HUES64 (cell line): ENCODE data around the gene PCBD1. TPM values are rescaled to one million over a fixed set of nuclear protein-coding genes. Genes with fewer than 3 reads are reported as not detected.
A peak's percentile ranks its signal among the peaks of the same experiment; 100 is the strongest.

Experiments used
- H3K27ac ChIP-seq: 2 replicates; pipeline ENCODE4 v1.7.0; 2013; ENCODE audit warnings: low read depth, low read length, inconsistent platforms
- H3K27me3 ChIP-seq: 2 replicates; pipeline ENCODE4 v1.6.1; 2013; ENCODE audit warnings: mild to moderate bottlenecking, low read length; ENCODE audit not compliant: insufficient read depth
- H3K36me3 ChIP-seq: 2 replicates; pipeline ENCODE4 v1.6.1; 2013; ENCODE audit warnings: mild to moderate bottlenecking, low read length; ENCODE audit not compliant: insufficient read depth
- H3K4me1 ChIP-seq: 2 replicates; pipeline ENCODE4 v1.6.1; 2013; ENCODE audit warnings: mild to moderate bottlenecking, low read length, moderate library complexity; ENCODE audit not compliant: insufficient read depth
- H3K4me3 ChIP-seq: 2 replicates; pipeline ENCODE4 v1.5.1; 2013; ENCODE audit warnings: mild to moderate bottlenecking, low read length, moderate library complexity
- H3K9ac ChIP-seq: 2 replicates; pipeline ENCODE4 v1.6.1; 2013; ENCODE audit warnings: mild to moderate bottlenecking, low read depth, low read length
- H3K9me3 ChIP-seq: 2 replicates; pipeline ENCODE4 v1.6.1; 2013; ENCODE audit warnings: low read depth, low read length; ENCODE audit not compliant: insufficient read depth
- WGBS: fragments of 150-250, 120-280 bp; methylation state at CpG from one replicate; pipeline ENCODE4 v1.1.7; 2013; ENCODE audit warnings: missing lambda C conversion rate; 5-methylcytosine and 5-hydroxymethylcytosine counted together
- polyA plus RNA-seq, 2 experiments: library from polyadenylated mRNA; stranded (reverse); fragments of 50-300 nt; gene quantifications; one replicate each; pipeline ENCODE4 v1.2.3, GENCODE V29; 2013

Gene PCBD1
- 34.3 TPM for polyA plus RNA-seq (2013, experiment 1 of 2)
- 40.8 TPM for polyA plus RNA-seq (2013, experiment 2 of 2)

- no peaks in the 10 kb centered on the region for H3K9me3 ChIP-seq
- H3K4me1 ChIP-seq = peaks cover 19% of the 10 kb centered on the region
- H3K9ac ChIP-seq = peak within 1 kb of the TSS; percentile 80
- WGBS = under 1% methylated on average over 83 of the region's 85 CpGs
- H3K27ac ChIP-seq = peak within 1 kb of the TSS; percentile 67
- peaks cover 26% of the 10 kb centered on the region for H3K36me3 ChIP-seq
- peak within 1 kb of the TSS; percentile 95 for H3K4me3 ChIP-seq
- H3K27me3 ChIP-seq = no peaks in the 10 kb centered on the region
Measured at GRCh38 chr10:70887804-70888800, at the start of gene PCBD1. Gene PCBD1, minus strand, starts transcription at chr10:70888565. Its CDS starts 32 bp downstream, at chr10:70888533.

DNA sequence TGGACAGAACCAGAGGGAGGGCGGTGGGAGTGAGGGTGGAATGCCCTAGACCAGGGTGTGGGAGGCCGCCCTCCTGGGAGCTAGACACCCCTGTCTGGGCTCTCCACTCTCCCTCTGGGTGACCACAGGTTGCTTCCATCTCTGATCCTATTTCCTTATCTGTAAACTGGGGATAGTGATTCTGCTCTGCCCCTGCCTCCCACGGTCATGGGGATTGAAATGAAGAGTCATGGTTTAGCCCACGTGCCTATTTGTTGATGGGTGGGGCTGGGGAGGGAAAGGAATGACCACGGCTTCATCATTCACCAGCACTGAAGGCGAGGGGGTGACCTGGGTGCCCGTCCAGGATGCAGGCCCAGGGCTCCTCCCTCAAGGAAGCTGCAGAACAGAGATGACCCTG, 49.3 kb upstream of the PCBD1 start:
- Histone ChIP-seq H3K4me1 (no peaks in the 10 kb centered on the region), H3K36me3 (no peaks in the 10 kb centered on the region), H3K9me3 (no peaks in the 10 kb centered on the region), H3K27me3 (no peaks in the 10 kb centered on the region; the same call in 1 of the 2 replicates), H3K4me3 (no peak overlapping the region), H3K9ac (no peak overlapping the region), H3K27ac (no peak overlapping the region)
- WGBS = 86% methylated on average over 7 of the region's 7 CpGs

DNA sequence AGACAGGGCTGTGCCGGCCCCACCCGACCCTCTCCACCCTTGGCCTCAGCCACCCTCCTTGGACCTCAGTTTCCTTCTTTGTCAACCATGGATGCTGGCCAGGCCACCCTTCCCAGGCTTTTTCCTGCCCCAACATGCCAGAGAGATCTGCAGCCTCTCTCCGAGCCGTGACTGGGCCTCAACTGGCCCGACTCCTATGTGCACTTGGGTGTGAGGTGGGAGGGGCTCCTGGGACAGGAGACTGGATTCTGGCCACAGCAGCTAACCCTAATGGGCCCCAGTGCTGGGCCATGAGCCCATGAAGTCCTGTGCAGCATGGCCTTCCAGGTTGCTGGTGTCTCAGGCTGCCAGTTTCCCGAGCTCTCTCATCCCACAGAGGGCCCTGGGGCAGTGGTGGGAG, 47.7 kb upstream of the PCBD1 start:
- H3K36me3 ChIP-seq = no peaks in the 10 kb centered on the region
- H3K9ac ChIP-seq = no peak overlapping the region
- WGBS = 88% methylated on average over 6 of the region's 6 CpGs
- no peaks in the 10 kb centered on the region for H3K4me1 ChIP-seq
- no peaks in the 10 kb centered on the region for H3K9me3 ChIP-seq
- H3K27ac ChIP-seq = no peak overlapping the region
- H3K4me3 ChIP-seq = no peak overlapping the region
- H3K27me3 ChIP-seq = no peaks in the 10 kb centered on the region; the same call in 1 of the 2 replicates

DNA sequence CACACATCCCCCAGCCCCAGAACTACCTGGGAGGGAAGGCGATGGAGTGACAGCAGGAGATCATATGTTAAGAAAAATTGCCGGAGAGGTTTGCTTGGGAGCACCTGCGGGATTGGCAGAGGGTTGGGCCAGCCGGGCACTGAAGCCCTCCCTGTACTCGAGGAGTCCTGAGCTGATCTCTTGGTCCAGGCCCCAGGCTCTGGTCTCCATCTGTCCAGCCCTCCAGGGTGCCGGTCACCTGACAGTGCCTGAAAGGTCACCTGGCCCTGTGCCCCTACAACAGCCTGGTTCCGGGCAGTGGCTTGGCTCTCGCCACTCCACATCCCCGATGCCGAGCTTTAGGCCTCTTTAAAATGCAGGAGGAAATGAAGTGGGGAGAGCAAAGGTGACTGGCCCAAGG, 47.3 kb upstream of the PCBD1 start:
- Histone ChIP-seq H3K4me3 (no peak overlapping the region), H3K36me3 (no peaks in the 10 kb centered on the region), H3K27ac (no peak overlapping the region), H3K9me3 (no peaks in the 10 kb centered on the region), H3K27me3 (no peaks in the 10 kb centered on the region; the same call in 1 of the 2 replicates), H3K4me1 (no peaks in the 10 kb centered on the region), H3K9ac (no peak overlapping the region)
- WGBS = 94% methylated on average over 10 of the region's 10 CpGs

DNA sequence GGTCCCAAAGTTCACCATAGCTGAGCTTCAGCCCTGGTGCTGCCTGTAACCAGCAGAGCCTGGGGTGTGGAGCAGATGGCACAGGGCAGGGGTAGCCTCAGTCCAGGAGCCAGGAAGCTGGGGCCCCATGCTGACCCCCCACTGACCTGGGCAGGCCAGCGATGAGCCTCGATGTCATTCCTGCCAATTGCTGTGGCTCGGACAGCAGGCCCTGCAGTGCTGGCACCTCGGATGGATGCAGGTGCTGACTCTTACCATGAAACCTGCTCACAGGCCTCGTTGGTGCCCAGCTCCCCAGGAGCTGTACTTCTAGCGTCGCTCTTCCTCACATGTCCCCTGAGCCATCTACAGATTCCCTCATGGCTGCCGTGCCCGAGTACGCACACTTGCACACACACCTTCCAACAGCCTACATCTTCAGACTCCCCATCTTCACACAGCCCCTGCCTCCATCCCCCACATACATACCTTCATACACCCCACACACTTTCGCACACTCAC, 46.8 kb upstream of the PCBD1 start:
- Histone ChIP-seq H3K27me3 (no peaks in the 10 kb centered on the region; the same call in 1 of the 2 replicates), H3K9ac (no peak overlapping the region), H3K4me3 (no peak overlapping the region), H3K27ac (no peak overlapping the region), H3K4me1 (no peaks in the 10 kb centered on the region), H3K9me3 (no peaks in the 10 kb centered on the region), H3K36me3 (no peaks in the 10 kb centered on the region)
- 95% methylated on average over 11 of the region's 11 CpGs for WGBS

GRCh38 chr10:70934701-70935100, 46.3 kb upstream of the PCBD1 start:
- no peak overlapping the region for H3K4me3 ChIP-seq
- no peaks in the 10 kb centered on the region for H3K36me3 ChIP-seq
- H3K9ac ChIP-seq = no peak overlapping the region
- H3K4me1 ChIP-seq = no peaks in the 10 kb centered on the region
- no CpG with 5 or more reads among the region's 1 CpG for WGBS
- no peak overlapping the region for H3K27ac ChIP-seq
- no peaks in the 10 kb centered on the region for H3K9me3 ChIP-seq
- H3K27me3 ChIP-seq = no peaks in the 10 kb centered on the region; the same call in 1 of the 2 replicates

DNA sequence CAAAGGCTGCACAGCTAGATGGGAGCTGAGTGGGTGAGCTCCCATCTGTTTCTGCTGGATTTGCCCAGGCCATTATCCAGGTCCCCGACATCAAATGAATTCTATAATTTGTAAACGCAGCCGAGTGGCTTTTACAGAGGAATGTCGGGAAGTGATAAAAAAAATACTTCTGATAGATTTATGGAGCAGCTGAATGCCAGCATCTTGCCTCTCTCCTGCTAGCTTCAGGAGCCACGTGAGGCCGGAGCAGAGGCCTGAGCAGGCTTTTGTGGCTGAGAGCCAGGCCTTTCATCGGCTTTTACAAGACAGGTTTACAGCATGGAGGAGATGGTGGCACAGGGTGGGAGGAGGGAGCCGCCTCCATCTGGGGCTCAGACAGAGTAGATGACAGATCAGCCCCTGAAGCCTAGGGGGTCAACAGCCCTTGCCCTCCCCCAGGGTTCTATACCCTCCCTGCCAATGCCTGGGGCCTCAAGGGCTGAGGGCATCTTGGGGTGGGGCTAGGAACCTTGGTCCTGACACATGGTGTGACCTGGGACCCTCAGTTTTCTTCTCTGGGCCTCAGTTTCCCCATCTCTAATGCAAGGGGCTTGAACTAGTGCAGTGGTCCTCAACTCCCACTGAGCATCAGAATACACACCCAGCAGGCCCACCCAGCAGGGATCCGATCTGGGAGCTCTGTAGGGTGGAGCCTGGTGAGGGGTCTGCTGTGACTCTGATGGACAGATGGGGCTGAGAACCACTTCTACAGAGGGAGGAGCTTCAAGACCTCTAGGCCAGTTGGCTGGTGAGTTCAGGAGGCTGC, 44.2 kb upstream of the PCBD1 start:
- Histone ChIP-seq H3K27me3 (no peaks in the 10 kb centered on the region; the same call in 1 of the 2 replicates), H3K4me1 (no peaks in the 10 kb centered on the region)
- 93% methylated on average over 9 of the region's 9 CpGs for WGBS

GRCh38 chr10:70931168-70931815, 42.9 kb upstream of the PCBD1 start:
- WGBS = 93% methylated on average over 15 of the region's 15 CpGs
- no peak overlapping the region for H3K9ac ChIP-seq
- no peak overlapping the region for H3K4me3 ChIP-seq
- no peaks in the 10 kb centered on the region for H3K36me3 ChIP-seq
- no peaks in the 10 kb centered on the region for H3K9me3 ChIP-seq
- H3K27me3 ChIP-seq = peaks cover 2% of the 10 kb centered on the region
- no peak overlapping the region for H3K27ac ChIP-seq
- no peaks in the 10 kb centered on the region for H3K4me1 ChIP-seq

More for the DNA sequence above, 44.2 kb upstream of the PCBD1 start:
- H3K36me3 ChIP-seq = no peaks in the 10 kb centered on the region
- H3K9ac ChIP-seq = no peak overlapping the region
- no peaks in the 10 kb centered on the region for H3K9me3 ChIP-seq
- H3K4me3 ChIP-seq = no peak overlapping the region
- no peak overlapping the region for H3K27ac ChIP-seq

DNA sequence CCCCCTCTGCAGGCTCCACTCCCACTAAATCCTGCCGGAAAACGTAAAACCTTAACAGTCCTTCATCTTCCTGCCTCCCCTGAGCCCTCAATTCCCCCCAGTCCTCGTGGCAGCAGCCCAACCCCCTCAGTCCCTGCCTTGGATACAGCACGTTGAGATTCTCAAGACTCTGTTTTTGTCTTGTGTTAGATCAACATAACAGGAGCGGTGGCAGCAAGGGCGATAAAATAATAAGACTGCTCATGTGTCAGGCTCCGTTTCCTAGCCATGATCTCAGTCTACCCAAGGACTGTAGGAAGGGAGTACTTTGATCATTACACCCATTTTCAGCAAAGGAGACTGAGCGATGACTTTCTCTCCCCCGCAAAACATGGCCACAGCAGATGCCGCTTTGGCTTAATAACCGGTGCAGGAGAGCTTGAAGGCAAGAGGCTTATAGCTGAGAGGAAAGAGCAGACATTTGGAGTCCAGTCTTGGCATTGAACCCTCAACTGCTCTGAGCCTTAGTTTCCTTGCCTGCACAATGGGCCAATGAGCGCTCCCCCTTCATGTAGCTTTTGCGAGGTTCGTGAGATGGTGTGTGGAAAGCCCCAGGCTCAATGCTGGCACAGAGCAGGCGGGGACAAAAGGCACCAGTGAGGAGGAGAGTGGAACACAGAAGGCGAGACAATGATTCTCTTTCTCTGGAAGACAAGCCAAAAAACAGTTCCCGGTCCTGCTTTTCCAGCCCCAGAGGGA, 42.1 kb upstream of the PCBD1 start:
- 83% methylated on average over 17 of the region's 17 CpGs for WGBS
- H3K27ac ChIP-seq = no peak overlapping the region
- no peaks in the 10 kb centered on the region for H3K4me1 ChIP-seq
- no peaks in the 10 kb centered on the region for H3K9me3 ChIP-seq
- no peak overlapping the region for H3K4me3 ChIP-seq
- no peak overlapping the region for H3K9ac ChIP-seq
- no peaks in the 10 kb centered on the region for H3K36me3 ChIP-seq
- peaks cover 2% of the 10 kb centered on the region for H3K27me3 ChIP-seq

- WGBS = 78% methylated on average over 8 of the region's 8 CpGs
- Histone ChIP-seq H3K9ac (no peak overlapping the region), H3K27me3 (peaks cover 5% of the 10 kb centered on the region; the same call in 1 of the 2 replicates), H3K36me3 (no peaks in the 10 kb centered on the region), H3K9me3 (no peaks in the 10 kb centered on the region), H3K4me1 (no peaks in the 10 kb centered on the region), H3K4me3 (no peak overlapping the region), H3K27ac (no peak overlapping the region)
Measured at GRCh38 chr10:70928140-70928539, 39.8 kb upstream of the PCBD1 start.
